DND-41 (cell line): ENCODE results near the gene SMG6.

Source experiments
- ATAC-seq: fragments of 200-7000 bp; cut with Tn5 transposase; 3 replicates; pipeline ENCODE4 v1.9.1; 2021; ENCODE audit warnings: low read depth; ENCODE audit not compliant: insufficient read depth
- DNase-seq: peaks from one replicate; pipeline ENCODE4 v3.0.0-alpha.2; 2020
- H2AFZ ChIP-seq: 2 replicates; pipeline ENCODE4 v1.6.0; 2012; ENCODE audit warnings: low read depth, low read length
- H3K27ac ChIP-seq: 2 replicates; pipeline ENCODE4 v1.5.1; 2012; ENCODE audit warnings: low read length, inconsistent platforms
- H3K27me3 ChIP-seq: fragments of 200-600 bp; sonication (generic); 2 replicates; pipeline ENCODE4 v1.6.0; 2012; ENCODE audit warnings: low read length, mild to moderate bottlenecking, inconsistent platforms; ENCODE audit not compliant: insufficient read depth, poor library complexity
- H3K36me3 ChIP-seq: 2 replicates; pipeline ENCODE4 v1.5.1; 2012; ENCODE audit warnings: low read length, inconsistent platforms; ENCODE audit not compliant: insufficient read depth
- H3K4me1 ChIP-seq: 2 replicates; pipeline ENCODE4 v1.5.1; 2012; ENCODE audit warnings: mild to moderate bottlenecking, low read length; ENCODE audit not compliant: insufficient read depth
- H3K4me2 ChIP-seq: 2 replicates; pipeline ENCODE4 v1.6.0; 2012; ENCODE audit warnings: mild to moderate bottlenecking, moderate library complexity, low read length, inconsistent platforms; ENCODE audit not compliant: insufficient read depth
- H3K4me3 ChIP-seq, 2 experiments: fragments of 200-600 bp in 1 of 2; shearing (Covaris generic) in 1 of 2; 2 replicates each; pipeline ENCODE4 v1.5.1; 2012 to 2016; ENCODE audit warnings: inconsistent platforms in 2 of 2, low read length in 2 of 2, mild to moderate bottlenecking in 2 of 2, low read depth in 1 of 2, moderate library complexity in 1 of 2
- H3K79me2 ChIP-seq: 2 replicates; pipeline ENCODE4 v1.6.0; 2012; ENCODE audit warnings: low read length, inconsistent platforms; ENCODE audit not compliant: insufficient read depth
- H3K9ac ChIP-seq: 2 replicates; pipeline ENCODE4 v1.6.0; 2012; ENCODE audit warnings: low read depth, mild to moderate bottlenecking, inconsistent platforms, low read length, moderate library complexity
- H3K9me3 ChIP-seq: 2 replicates; pipeline ENCODE4 v1.5.1; 2012; ENCODE audit warnings: low read length, moderate library complexity, mild to moderate bottlenecking, inconsistent platforms; ENCODE audit not compliant: insufficient read depth, severe bottlenecking
- H4K20me1 ChIP-seq: 2 replicates; pipeline ENCODE4 v1.6.0; 2012; ENCODE audit warnings: low read length; ENCODE audit not compliant: insufficient read depth
- CTCF ChIP-seq: IDR thresholded peaks from 2 replicates; pipeline ENCODE4 v1.5.1; 2012; ENCODE audit warnings: borderline replicate concordance, low read length, moderate library complexity, mild to moderate bottlenecking; ENCODE audit not compliant: poor library complexity, severe bottlenecking; ENCODE audit errors: extremely low read depth
- EZH2 ChIP-seq: IDR thresholded peaks from 3 replicates; pipeline ENCODE4 v1.6.1; 2012; ENCODE audit warnings: borderline replicate concordance, low read depth, mild to moderate bottlenecking, moderate library complexity, low read length, inconsistent platforms; ENCODE audit not compliant: severe bottlenecking

The SMG6 gene

GRCh38 chr17:2062571-2063183 is 240.9 kb downstream of the SMG6 start:
- Histone ChIP-seq H3K27me3 (no peaks in the 10 kb centered on the region), H4K20me1 (peaks cover 4% of the 10 kb centered on the region; the same call in 1 of the 2 replicates), H3K4me2 (no peak overlapping the region), H3K4me3 (no peak overlapping the region), H3K36me3 (peaks cover 61% of the 10 kb centered on the region), H3K4me1 (no peaks in the 10 kb centered on the region), H3K79me2 (no peaks in the 10 kb centered on the region), H3K9ac (no peak overlapping the region), H3K9me3 (no peaks in the 10 kb centered on the region), H3K27ac (no peak overlapping the region), H2AFZ (no peak overlapping the region)
- no peak for TF ChIP-seq CTCF
- TF ChIP-seq EZH2: no peak
- no peak for DNase-seq
- no peak for ATAC-seq

GRCh38 chr17:2061441-2061958 is 242.1 kb downstream of the SMG6 start:
- H3K9ac ChIP-seq: no peak overlapping the region
- peaks cover 52% of the 10 kb centered on the region for H3K36me3 ChIP-seq
- no peak for TF ChIP-seq CTCF
- TF ChIP-seq EZH2: no peak

GRCh38 chr17:2060681-2061440 is 242.7 kb downstream of the SMG6 start:
- H2AFZ ChIP-seq: no peak overlapping the region
- no peaks in the 10 kb centered on the region for H3K27me3 ChIP-seq
- peaks cover 6% of the 10 kb centered on the region; the same call in 1 of the 2 replicates for H4K20me1 ChIP-seq
- peaks cover 46% of the 10 kb centered on the region for H3K36me3 ChIP-seq
- no peaks in the 10 kb centered on the region for H3K9me3 ChIP-seq
- H3K27ac ChIP-seq: no peak overlapping the region; the same call in 1 of the 2 replicates
- DNase-seq (no peak), ATAC-seq (no peak)
- H3K4me3 ChIP-seq: no peak overlapping the region
- no peak overlapping the region for H3K4me2 ChIP-seq
- H3K79me2 ChIP-seq: no peaks in the 10 kb centered on the region
- no peak overlapping the region for H3K9ac ChIP-seq
- no peak for TF ChIP-seq EZH2
- TF ChIP-seq CTCF: no peak
- peaks cover 6% of the 10 kb centered on the region for H3K4me1 ChIP-seq

More at GRCh38 chr17:2061441-2061958, 242.1 kb downstream of the SMG6 start:
- DNase-seq (no peak), ATAC-seq (no peak)
- H3K4me2 ChIP-seq: no peak overlapping the region
- H3K9me3 ChIP-seq: no peaks in the 10 kb centered on the region
- no peak overlapping the region for H3K27ac ChIP-seq
- H2AFZ ChIP-seq: no peak overlapping the region
- peaks cover 4% of the 10 kb centered on the region; the same call in 1 of the 2 replicates for H4K20me1 ChIP-seq
- no peaks in the 10 kb centered on the region for H3K79me2 ChIP-seq
- no peak overlapping the region for H3K4me3 ChIP-seq
- H3K27me3 ChIP-seq: no peaks in the 10 kb centered on the region
- H3K4me1 ChIP-seq: 0 out of 2 replicates have a peak, but pooled peaks cover 1% of the 10 kb centered on the region
